GM10266 (cell line): Measurements from ENCODE around the gene SORBS1.

Experiments used
- DNase-seq: peaks from one replicate; pipeline ENCODE4 v3.0.0; 2012; ENCODE audit errors: extremely low spot score
- TF ChIP-seq, protein P1 (sequence below): IDR thresholded peaks from 2 replicates; pipeline ENCODE4 v1.5.1; 2012; ENCODE audit warnings: mild to moderate bottlenecking, low read depth; ENCODE audit not compliant: control insufficient read depth, insufficient read depth; ENCODE audit errors: missing control alignments

Gene SORBS1

DNA sequence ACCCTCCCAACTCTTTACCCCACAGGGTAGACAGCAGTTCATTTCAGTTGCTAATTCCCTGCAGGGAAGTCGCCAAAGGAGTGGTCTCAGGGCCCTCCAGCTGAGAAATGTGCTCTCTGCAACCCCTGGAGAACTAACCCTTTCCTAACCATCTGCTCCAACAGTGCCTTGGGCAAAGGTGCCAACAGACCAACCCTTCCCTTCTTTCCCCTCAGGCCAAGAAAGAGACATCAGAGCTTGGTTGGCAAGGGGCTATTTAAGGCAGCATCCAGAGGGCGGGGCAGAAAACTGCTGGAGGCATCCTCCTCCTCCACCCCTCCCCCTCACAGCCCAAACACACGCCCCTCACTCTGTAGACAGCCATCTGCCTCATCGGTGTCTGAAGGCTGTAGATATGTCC, 1.7 kb downstream of the SORBS1 start:
- TF ChIP-seq, protein P1, sequence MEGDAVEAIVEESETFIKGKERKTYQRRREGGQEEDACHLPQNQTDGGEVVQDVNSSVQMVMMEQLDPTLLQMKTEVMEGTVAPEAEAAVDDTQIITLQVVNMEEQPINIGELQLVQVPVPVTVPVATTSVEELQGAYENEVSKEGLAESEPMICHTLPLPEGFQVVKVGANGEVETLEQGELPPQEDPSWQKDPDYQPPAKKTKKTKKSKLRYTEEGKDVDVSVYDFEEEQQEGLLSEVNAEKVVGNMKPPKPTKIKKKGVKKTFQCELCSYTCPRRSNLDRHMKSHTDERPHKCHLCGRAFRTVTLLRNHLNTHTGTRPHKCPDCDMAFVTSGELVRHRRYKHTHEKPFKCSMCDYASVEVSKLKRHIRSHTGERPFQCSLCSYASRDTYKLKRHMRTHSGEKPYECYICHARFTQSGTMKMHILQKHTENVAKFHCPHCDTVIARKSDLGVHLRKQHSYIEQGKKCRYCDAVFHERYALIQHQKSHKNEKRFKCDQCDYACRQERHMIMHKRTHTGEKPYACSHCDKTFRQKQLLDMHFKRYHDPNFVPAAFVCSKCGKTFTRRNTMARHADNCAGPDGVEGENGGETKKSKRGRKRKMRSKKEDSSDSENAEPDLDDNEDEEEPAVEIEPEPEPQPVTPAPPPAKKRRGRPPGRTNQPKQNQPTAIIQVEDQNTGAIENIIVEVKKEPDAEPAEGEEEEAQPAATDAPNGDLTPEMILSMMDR, result no peak
- no peak for DNase-seq

DNA sequence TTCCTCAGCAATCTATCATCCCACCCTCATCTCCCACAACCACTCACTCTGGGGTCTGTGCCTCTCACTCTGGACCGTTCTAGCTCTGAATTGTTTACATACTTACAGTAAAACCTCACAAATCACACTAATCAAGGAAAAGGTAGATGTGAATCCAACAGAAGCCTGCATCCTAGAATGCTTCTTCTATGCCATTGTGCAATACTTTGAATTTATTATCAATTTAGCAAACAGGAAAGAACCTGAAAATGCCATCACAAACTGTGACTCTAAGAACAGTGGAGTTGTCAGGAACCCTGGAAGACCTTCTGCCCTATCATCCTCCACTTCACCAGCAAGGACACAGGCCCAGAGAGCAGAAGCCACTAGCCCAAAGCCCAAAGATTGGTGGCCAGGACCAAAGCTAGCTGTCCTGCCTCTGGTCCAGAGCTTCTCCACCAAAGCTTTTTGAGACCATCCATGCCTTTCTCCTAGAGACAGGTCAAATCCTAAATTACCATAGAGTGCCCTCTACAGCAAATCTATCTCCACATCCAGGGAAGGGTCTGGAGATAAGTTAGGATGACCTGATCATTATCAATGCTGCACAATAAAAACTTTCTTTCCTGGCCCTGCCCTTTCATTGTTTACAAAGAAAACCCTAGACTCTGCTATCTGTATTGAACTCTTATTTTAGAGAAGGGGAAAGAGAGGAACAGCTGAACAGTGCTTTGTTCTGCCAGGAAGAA, 2.4 kb downstream of the SORBS1 start:
- TF ChIP-seq, protein P1, result no peak
- DNase-seq, result no peak

DNA sequence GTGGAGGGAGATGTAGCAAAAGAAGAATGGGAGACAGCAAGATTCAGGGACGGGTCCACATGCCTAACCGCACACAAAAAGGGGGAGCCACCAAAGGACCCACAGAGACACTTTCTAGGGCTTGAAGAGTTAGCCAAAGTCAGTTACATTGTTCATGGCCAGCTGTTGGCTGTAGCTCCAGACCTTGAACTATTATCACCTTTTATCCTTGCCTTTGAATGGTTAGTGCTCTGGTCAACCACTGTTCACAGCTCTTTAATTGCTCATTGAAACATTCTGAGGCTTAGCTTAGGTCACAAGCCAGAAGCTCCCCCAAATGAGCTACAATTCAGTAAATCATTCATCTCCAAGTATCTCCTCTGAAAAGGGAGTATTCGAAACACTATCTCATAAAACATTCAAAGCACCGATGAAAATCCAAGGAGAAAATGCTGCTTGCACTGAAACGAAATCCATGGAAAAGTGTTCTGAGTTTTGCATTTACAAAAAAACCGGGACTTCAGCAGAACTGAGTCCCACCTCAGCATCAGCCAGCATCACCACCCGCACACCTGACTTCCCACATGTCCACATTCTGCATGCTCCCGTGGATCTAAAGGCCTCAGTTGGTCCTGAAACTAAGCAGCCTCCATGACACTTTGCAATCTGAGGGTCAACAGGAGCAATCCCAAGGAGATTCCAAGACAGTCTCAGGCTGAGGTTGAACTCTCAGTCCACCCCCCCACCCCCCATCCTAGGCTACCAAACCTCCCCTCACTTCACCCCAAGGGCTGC, 4.0 kb downstream of the SORBS1 start:
- TF ChIP-seq, protein P1, result no peak

DNA sequence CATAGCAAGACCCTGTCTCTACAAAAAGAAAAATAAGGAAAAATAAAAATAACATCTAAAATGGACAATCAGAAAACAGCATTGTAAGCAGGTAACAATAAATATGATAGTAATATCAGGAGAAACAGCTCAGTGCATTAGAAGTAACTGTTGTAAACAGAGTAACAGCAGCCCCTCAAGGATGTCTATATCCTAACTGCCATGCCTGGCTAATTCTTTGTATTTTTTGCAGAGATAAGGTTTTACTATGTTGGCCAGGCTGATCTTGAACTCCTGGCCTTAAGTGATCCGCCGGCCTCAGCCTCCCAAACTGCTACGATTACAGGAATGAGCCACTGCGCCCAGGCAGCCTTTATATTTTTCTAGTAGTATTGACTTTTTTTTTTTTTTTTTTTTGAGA, 7.5 kb downstream of the SORBS1 start:
- DNase-seq, result no peak

More for the DNA sequence above, 4.0 kb downstream of the SORBS1 start:
- DNase-seq, result no peak

DNA sequence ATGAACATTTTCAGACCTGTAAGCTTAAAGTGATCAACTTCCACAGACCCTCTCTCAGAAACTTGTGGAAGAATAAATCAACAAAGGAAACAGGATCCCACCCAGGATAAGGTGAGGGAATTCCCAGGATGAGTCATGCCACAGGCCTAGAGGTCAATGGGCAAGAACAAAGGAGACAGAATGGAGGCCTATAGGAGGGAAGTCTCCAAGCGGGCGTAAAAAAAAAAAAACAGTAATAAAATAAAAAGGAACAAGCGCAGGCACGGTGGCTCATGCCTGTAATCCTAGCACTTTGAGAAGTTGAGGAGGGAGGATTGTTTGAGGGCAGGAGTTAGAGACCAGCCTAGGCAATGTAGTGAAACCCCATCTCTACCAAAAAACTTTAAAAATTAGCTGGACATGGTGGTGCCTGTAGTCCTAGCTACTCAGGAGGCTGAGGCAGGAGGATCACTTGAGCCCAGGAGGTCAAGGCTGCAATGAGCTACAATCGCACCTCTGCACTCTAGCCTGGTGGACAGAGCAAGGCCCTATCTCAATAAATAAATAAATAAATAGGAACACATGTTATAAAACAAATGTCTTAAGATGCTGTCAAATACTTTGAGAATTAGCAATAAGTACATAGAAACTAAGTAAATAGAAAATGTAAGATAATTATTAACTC, 8.4 kb downstream of the SORBS1 start:
- no peak for DNase-seq
- TF ChIP-seq, protein P1, result no peak

More for the DNA sequence above, 7.5 kb downstream of the SORBS1 start:
- TF ChIP-seq, protein P1, result no peak

DNA sequence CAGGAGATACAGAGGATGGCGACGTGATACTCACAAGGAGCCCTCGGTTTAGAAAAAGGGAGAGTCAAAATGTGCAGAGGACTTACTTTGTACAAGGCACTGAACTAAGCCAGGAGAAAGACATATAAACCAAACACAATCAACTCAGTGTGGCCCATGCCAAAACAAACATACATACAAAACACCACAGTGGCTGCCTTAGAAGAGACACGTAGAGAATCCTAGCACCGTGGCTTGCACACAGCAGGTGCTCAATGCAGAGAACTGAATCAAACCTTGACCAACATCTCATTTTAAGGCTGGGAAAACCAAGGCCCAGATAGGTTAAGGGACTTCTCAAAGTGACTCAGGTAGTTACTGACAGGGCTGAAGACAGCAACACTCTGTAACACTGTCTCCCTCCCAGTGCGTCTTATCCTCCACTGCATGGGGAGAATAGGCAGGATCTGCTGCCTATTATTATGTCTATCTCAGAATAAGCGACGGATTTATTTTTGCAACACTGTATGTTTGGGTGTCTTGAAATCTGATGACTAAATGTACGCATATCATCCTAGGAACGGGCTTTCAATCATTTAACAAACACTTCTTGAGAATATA, 11.0 kb downstream of the SORBS1 start:
- TF ChIP-seq, protein P1, result no peak
- DNase-seq, result no peak
